Activated naive CD4-positive, alpha-beta T cell treated with anti-CD3 and anti-CD28 coated beads, Interleukin-2, amount 50 U/mL, for 72 hours (primary cell): ENCODE measurements around the gene SLC25A13. TPM values are rescaled to one million over a fixed set of nuclear protein-coding genes. Genes with fewer than 3 reads are reported as not detected.
"Not testable (repeated sequence)": the region's sequence is repeated elsewhere in the genome, so short reads cannot be mapped to it uniquely, and the experiment has no call there.

ENCODE experiments used
- ATAC-seq, 2 donors: fragments of 150-1000 bp; cut with Tn5 transposase; 2 replicates each; pipeline ENCODE4 v1.10.0; 2021; ENCODE audit warnings: mild to moderate bottlenecking in 2 of 2, moderate library complexity in 2 of 2
- DNase-seq, 2 donors: peaks; one replicate each; pipeline ENCODE4 v3.0.0; 2021 to 2022; ENCODE audit warnings: low spot score in 2 of 2
- H3K27ac Mint-ChIP-seq, 2 donors: one replicate each; pipeline ENCODE4 v1.8.0; 2022; ENCODE audit warnings: mild to moderate bottlenecking in 2 of 2, mixed read lengths in 2 of 2
- H3K36me3 Mint-ChIP-seq, 2 donors: one replicate each; pipeline ENCODE4 v1.8.0; 2022; ENCODE audit warnings: mixed read lengths in 2 of 2
- H3K9me3 Mint-ChIP-seq, 2 donors: one replicate each; pipeline ENCODE4 v1.8.0; 2022; ENCODE audit warnings: mixed read lengths in 2 of 2
- total RNA-seq, 2 donors: library from RNA; stranded (reverse); gene quantifications; one replicate each; pipeline ENCODE4 v1.2.3, GENCODE V29; 2022

The SLC25A13 gene
- total RNA-seq, 2 donors from 2014 or later = 13.2 to 13.7 TPM

- no peak for ATAC-seq
- Mint-ChIP-seq H3K9me3 (peaks cover 0 to 4% of the 10 kb centered on the region in 2 donors), H3K36me3 (peaks cover 11 to 26% of the 10 kb centered on the region in 2 donors), H3K27ac (no peak overlapping the region)
- no peak for DNase-seq
Observed at GRCh38 chr7:96310110-96310509, 11.8 kb downstream of the SLC25A13 start.

DNA sequence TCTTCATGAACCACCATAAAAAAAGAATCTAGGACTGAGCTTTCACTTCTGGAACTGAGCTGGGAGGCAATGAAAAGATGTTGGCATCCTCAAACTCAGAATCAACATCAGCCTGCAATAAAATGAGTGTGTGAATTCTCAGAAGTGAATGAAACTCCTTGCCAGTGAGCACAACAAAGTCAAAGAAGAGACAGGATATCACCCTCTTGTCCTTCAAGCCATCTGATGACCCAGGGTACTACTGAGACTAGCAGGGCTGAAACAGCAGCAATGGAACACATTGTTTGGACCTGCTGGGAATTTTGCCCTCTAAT is 13.0 kb downstream of the SLC25A13 start:
- ATAC-seq (no peak), DNase-seq (no peak)
- Mint-ChIP-seq H3K36me3 (peaks cover 11 to 26% of the 10 kb centered on the region in 2 donors), H3K9me3 (peaks cover 0 to 4% of the 10 kb centered on the region in 2 donors), H3K27ac (no peak overlapping the region)

- Mint-ChIP-seq H3K27ac (no peak overlapping the region), H3K36me3 (peaks cover 11 to 26% of the 10 kb centered on the region in 2 donors), H3K9me3 (peaks cover 0 to 4% of the 10 kb centered on the region in 2 donors)
- DNase-seq (no peak), ATAC-seq (no peak)
Observed at GRCh38 chr7:96308253-96308949, 13.5 kb downstream of the SLC25A13 start.

- Mint-ChIP-seq H3K36me3 (peaks cover 11 to 29% of the 10 kb centered on the region in 2 donors), H3K27ac (peak overlapping the region in 1 of 2 donors; percentile 22), H3K9me3 (peaks cover 0 to 4% of the 10 kb centered on the region in 2 donors)
- no peak for DNase-seq
- ATAC-seq = no peak
Observed at GRCh38 chr7:96306385-96307125, 15.3 kb downstream of the SLC25A13 start.

- Mint-ChIP-seq H3K9me3 (peaks cover 0 to 4% of the 10 kb centered on the region in 2 donors), H3K27ac (no peak overlapping the region), H3K36me3 (peaks cover 11 to 29% of the 10 kb centered on the region in 2 donors)
- ATAC-seq = no peak
- no peak for DNase-seq
Observed at GRCh38 chr7:96305915-96306314, 16.0 kb downstream of the SLC25A13 start.

GRCh38 chr7:96304573-96304972 is 17.3 kb downstream of the SLC25A13 start:
- ATAC-seq (peak; percentile 16 to 17), DNase-seq (no peak)
- H3K36me3 Mint-ChIP-seq = peaks cover 11 to 23% of the 10 kb centered on the region in 2 donors
- peaks cover 0 to 4% of the 10 kb centered on the region in 2 donors for H3K9me3 Mint-ChIP-seq
- H3K27ac Mint-ChIP-seq = peak overlapping the region; percentile 65 to 87

- Mint-ChIP-seq H3K9me3 (peaks cover 0 to 4% of the 10 kb centered on the region in 2 donors), H3K36me3 (peaks cover 11 to 20% of the 10 kb centered on the region in 2 donors), H3K27ac (peak overlapping the region; percentile 65 to 87)
- DNase-seq (no peak), ATAC-seq (peak; percentile 87 to 93)
Observed at GRCh38 chr7:96303686-96304443, 18.0 kb downstream of the SLC25A13 start.

GRCh38 chr7:96303105-96303685 is 18.7 kb downstream of the SLC25A13 start:
- no peak for DNase-seq
- H3K36me3 Mint-ChIP-seq = peaks cover 9 to 20% of the 10 kb centered on the region in 2 donors
- H3K27ac Mint-ChIP-seq = peak overlapping the region; percentile 65 to 87
- no peak for ATAC-seq
- peaks cover 0 to 4% of the 10 kb centered on the region in 2 donors for H3K9me3 Mint-ChIP-seq

- Mint-ChIP-seq H3K27ac (no peak overlapping the region), H3K9me3 (no peaks in the 10 kb centered on the region), H3K36me3 (peaks cover 7 to 13% of the 10 kb centered on the region in 2 donors)
- ATAC-seq = no peak
- no peak for DNase-seq
Observed at GRCh38 chr7:96300986-96301385, 20.9 kb downstream of the SLC25A13 start.

DNA sequence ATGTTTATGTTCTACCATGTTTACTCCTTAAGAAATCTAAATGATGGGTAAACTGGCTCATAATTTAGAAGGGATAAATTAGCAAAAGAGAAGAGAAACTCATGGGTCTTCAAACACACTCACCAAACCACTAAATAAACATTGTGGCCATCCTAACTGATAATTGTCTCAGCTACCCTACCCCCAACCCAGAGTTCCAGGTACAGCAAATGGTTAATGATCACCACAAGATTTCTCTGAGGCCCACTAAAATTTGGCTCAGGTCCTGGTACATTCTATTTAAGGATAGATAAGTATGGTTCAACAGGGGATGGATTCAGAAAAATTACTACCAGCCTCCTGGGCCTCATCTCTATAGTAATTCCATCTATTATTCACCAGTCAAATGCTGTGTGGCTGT is 21.4 kb downstream of the SLC25A13 start:
- H3K27ac Mint-ChIP-seq = no peak overlapping the region
- ATAC-seq (no peak), DNase-seq (no peak)
- peaks cover 7 to 13% of the 10 kb centered on the region in 2 donors for H3K36me3 Mint-ChIP-seq
- no peaks in the 10 kb centered on the region for H3K9me3 Mint-ChIP-seq

DNA sequence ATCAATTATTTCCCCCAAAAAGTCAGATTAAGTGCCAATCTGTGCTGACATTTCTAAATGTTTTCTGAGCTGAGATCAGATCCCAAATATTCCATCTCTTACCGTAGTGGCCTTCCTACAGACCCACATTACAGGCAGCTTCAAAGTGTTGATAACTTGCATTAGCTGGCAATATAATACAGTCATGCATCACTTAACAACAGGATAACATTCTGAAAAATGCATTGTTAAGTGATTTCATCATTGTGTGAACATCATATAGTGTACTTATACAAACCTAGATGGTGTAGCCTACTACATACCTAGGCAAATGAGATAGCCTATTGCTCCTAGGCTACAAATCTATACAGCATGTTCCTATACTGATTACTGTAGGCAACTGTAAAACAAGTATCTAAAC is 22.4 kb downstream of the SLC25A13 start:
- no peaks in the 10 kb centered on the region for H3K9me3 Mint-ChIP-seq
- ATAC-seq = no peak

DNA sequence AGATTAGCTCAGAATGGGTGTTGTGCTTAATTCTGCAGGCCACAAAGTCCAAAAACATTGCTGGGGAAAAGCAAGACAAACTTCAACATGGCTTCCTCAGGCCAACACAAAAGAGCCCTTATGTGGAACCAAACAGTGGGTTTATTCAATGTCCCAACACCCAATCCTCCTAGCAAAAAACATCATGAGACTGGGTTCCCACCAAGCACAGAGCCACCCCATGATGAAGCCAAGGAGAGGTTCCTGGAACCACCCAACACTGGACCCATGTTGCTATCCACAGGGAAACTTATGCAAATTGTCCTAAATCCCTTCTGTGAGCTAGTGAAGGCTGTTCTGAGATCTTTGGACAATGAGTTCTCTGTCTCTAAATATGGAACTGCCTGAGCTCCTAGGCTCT is 24.0 kb downstream of the SLC25A13 start:
- no peaks in the 10 kb centered on the region for H3K9me3 Mint-ChIP-seq
- peaks cover 15 to 31% of the 10 kb centered on the region in 2 donors for H3K36me3 Mint-ChIP-seq
- H3K27ac Mint-ChIP-seq = no peak overlapping the region

More for the DNA sequence above, 22.4 kb downstream of the SLC25A13 start:
- no peak overlapping the region for H3K27ac Mint-ChIP-seq
- H3K36me3 Mint-ChIP-seq = peaks cover 14 to 23% of the 10 kb centered on the region in 2 donors
- DNase-seq = no peak

DNA sequence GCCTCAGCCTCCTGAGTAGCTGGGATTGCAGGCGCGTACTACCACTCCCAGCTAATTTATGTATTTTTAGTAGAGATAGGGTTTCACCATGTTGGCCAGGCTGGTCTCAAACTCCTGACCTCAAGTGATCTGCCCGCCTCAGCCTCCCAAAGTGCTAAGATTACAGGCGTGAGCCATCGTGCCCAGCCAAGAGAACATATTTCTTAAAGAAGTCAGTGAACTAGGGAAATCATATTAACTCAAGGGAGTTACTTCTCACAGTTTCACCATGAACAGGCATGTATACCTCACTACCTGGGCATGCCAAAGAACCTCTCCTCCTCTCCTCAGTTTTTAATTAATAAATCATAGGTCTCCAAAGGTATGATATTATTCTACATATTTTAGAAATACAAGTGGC is 24.5 kb downstream of the SLC25A13 start:
- not testable (repeated sequence) for DNase-seq, ATAC-seq, H3K9me3 Mint-ChIP-seq, H3K27ac Mint-ChIP-seq
- peaks cover 18 to 31% of the 10 kb centered on the region in 2 donors for H3K36me3 Mint-ChIP-seq

More for the DNA sequence above, 24.0 kb downstream of the SLC25A13 start:
- no peak for DNase-seq
- no peak for ATAC-seq

GRCh38 chr7:96293911-96294310 is 28.0 kb downstream of the SLC25A13 start:
- H3K36me3 Mint-ChIP-seq = peaks cover 35 to 55% of the 10 kb centered on the region in 2 donors
- H3K27ac Mint-ChIP-seq, DNase-seq, ATAC-seq: not testable (repeated sequence)
- H3K9me3 Mint-ChIP-seq = peaks cover 7 to 13% of the 10 kb centered on the region in 2 donors

DNA sequence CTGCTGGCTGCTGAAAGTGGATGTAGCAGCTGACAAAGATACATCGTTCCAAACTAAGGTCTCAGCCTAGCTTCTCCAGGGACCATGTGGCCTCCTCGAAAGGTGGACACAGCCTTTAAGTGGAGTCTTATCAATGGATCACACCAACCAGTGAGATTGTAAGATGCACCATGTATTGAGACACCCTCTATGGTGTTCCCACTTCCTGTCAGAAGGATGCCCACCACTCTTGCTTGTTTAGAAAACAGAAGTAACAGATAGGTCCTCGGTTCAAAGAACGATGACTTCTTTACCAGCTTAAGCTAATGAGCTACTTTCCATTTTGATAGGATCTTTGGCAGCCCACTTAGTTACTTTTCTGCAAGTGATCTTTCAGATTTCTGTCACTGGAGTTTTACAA is 34.3 kb downstream of the SLC25A13 start:
- peaks cover 24 to 53% of the 10 kb centered on the region in 2 donors for H3K36me3 Mint-ChIP-seq
- peaks cover 7 to 19% of the 10 kb centered on the region in 2 donors for H3K9me3 Mint-ChIP-seq
- DNase-seq = no peak
- no peak overlapping the region for H3K27ac Mint-ChIP-seq
- no peak for ATAC-seq

DNA sequence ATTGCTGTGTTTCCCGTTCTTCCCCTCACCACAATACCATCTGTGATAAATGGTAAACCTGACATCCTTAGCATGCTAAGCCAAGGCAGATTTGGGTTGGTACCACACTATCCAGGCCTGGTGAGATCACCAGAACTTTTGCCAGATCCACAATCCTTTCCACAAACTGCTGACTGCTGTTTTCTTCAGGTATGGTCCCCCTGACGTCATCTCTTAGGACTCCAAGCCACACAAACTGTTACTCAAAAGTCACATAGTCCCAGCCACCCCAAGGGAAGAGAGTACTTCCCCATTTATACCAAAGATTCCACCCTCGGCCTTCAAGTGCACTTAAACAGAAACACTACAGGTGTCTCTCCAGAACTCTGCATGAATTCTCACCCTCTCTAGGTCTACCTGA is 34.8 kb downstream of the SLC25A13 start:
- Mint-ChIP-seq H3K36me3 (peaks cover 20 to 49% of the 10 kb centered on the region in 2 donors), H3K9me3 (peaks cover 7 to 19% of the 10 kb centered on the region in 2 donors), H3K27ac (no peak overlapping the region)
- ATAC-seq (no peak), DNase-seq (no peak)
